ENCODE measurements around the gene SCARB1.

The SCARB1 gene

GRCh38 chr12:124727264-124727800, 136.3 kb downstream of the SCARB1 start:
- H3K4me3 ChIP-seq (ENCODE audit: low read depth, low read length, poor library complexity, severe bottlenecking), result no peak overlapping the region
- no peak overlapping the region for H2AFZ ChIP-seq (ENCODE audit: low read length)
- H3K27ac ChIP-seq (ENCODE audit: low read depth, low read length, poor library complexity, severe bottlenecking), result no peak overlapping the region

More at GRCh38 chr12:124727264-124727800, 136.3 kb downstream of the SCARB1 start:
- Histone ChIP-seq H3K79me2 (ENCODE audit: insufficient read depth, low read length) (no peaks in the 10 kb centered on the region), H3F3A (ENCODE audit: insufficient read depth, low read length) (no peaks in the 10 kb centered on the region), H3K9me3 (ENCODE audit: low read length) (no peaks in the 10 kb centered on the region), H3K4me2 (ENCODE audit: low read length) (no peak overlapping the region), H4K20me1 (ENCODE audit: insufficient read depth, low read length) (no peaks in the 10 kb centered on the region), H3K9me2 (ENCODE audit: low read depth, low read length) (no peaks in the 10 kb centered on the region), H3K9ac (ENCODE audit: low read length) (no peak overlapping the region), H3K36me3 (ENCODE audit: insufficient read depth, low read length) (no peaks in the 10 kb centered on the region; the same call in 1 of the 2 replicates), H3K4me1 (ENCODE audit: insufficient read depth, low read length, severe bottlenecking) (no peaks in the 10 kb centered on the region), H3K27me3 (ENCODE audit: insufficient read depth, low read length) (peaks cover 9% of the 10 kb centered on the region; the same call in 1 of the 2 replicates)
- TF ChIP-seq CTCF (IDR thresholded peaks at IDR 0.05; ENCODE audit: low read length), result no peak
- no peak for TF ChIP-seq EZH2 (IDR thresholded peaks at IDR 0.05; ENCODE audit: borderline replicate concordance, low read length)
